NCI-H524 (cell line): Measurements from ENCODE around the gene AFF3.
"Not testable (repeated sequence)": the region's sequence is repeated elsewhere in the genome, so short reads cannot be mapped to it uniquely, and the experiment has no call there.

Source experiments
- DNase-seq, 2 experiments: peaks; one replicate each; lab custom pipeline; 2025; lab: John Stamatoyannopoulos, UW

The AFF3 gene

GRCh38 chr2:100142393-100142792, at the start of gene AFF3:
TSS of gene AFF3 (minus strand) at chr2:100142590. CDS start at chr2:100104454, 38,136 bp downstream.
- DNase-seq, result no peak

GRCh38 chr2:100189387-100189786, 47.0 kb upstream of the AFF3 start:
- DNase-seq, result no peak

- DNase-seq, result no peak
These were observed 45.9 kb upstream of the AFF3 start for GRCh38 chr2:100188326-100188725.

GRCh38 chr2:100186126-100186525, 43.7 kb upstream of the AFF3 start:
- DNase-seq, result no peak

- DNase-seq, result no peak
These were observed 43.1 kb upstream of the AFF3 start for GRCh38 chr2:100185516-100185915.

GRCh38 chr2:100185105-100185504, 42.7 kb upstream of the AFF3 start:
- no peak for DNase-seq

- no peak for DNase-seq
These were observed 41.8 kb upstream of the AFF3 start for GRCh38 chr2:100184055-100184737.

- no peak for DNase-seq
These were observed 40.3 kb upstream of the AFF3 start for GRCh38 chr2:100182494-100183361.

GRCh38 chr2:100180503-100180902, 38.1 kb upstream of the AFF3 start:
- DNase-seq, result no peak

- DNase-seq, result no peak
These were observed 37.4 kb upstream of the AFF3 start for GRCh38 chr2:100179806-100180205.

- peak in 1 of 2 experiments; percentile 55 for DNase-seq
These were observed 36.5 kb upstream of the AFF3 start for GRCh38 chr2:100178864-100179263.

- peak; percentile 12 to 68 for DNase-seq
These were observed 35.8 kb upstream of the AFF3 start for GRCh38 chr2:100178085-100178788.

- DNase-seq, result no peak
These were observed 34.5 kb upstream of the AFF3 start for GRCh38 chr2:100176925-100177324.

- DNase-seq, result no peak
These were observed 31.6 kb upstream of the AFF3 start for GRCh38 chr2:100174026-100174431.

- no peak for DNase-seq
These were observed 24.3 kb upstream of the AFF3 start for GRCh38 chr2:100166701-100167100.

- no peak for DNase-seq
These were observed 21.2 kb upstream of the AFF3 start for GRCh38 chr2:100163605-100164004.

GRCh38 chr2:100161945-100162620, 19.7 kb upstream of the AFF3 start:
- DNase-seq, result no peak

GRCh38 chr2:100160396-100160795, 18.0 kb upstream of the AFF3 start:
- DNase-seq, result no peak

GRCh38 chr2:100151832-100152231, 9.4 kb upstream of the AFF3 start:
- DNase-seq, result not testable (repeated sequence)

GRCh38 chr2:100151310-100151709, 8.9 kb upstream of the AFF3 start:
- no peak for DNase-seq

- no peak for DNase-seq
These were observed 6.5 kb upstream of the AFF3 start for GRCh38 chr2:100148883-100149282.

GRCh38 chr2:100146657-100146960, 4.2 kb upstream of the AFF3 start:
- no peak for DNase-seq
